ENCODE data around the gene GABARAP. TPM values are rescaled to one million over a fixed set of nuclear protein-coding genes. Genes with fewer than 3 reads are reported as not detected.

Gene GABARAP
- total RNA-seq, 1 experiment from 2014 or later, result 140 TPM

DNA sequence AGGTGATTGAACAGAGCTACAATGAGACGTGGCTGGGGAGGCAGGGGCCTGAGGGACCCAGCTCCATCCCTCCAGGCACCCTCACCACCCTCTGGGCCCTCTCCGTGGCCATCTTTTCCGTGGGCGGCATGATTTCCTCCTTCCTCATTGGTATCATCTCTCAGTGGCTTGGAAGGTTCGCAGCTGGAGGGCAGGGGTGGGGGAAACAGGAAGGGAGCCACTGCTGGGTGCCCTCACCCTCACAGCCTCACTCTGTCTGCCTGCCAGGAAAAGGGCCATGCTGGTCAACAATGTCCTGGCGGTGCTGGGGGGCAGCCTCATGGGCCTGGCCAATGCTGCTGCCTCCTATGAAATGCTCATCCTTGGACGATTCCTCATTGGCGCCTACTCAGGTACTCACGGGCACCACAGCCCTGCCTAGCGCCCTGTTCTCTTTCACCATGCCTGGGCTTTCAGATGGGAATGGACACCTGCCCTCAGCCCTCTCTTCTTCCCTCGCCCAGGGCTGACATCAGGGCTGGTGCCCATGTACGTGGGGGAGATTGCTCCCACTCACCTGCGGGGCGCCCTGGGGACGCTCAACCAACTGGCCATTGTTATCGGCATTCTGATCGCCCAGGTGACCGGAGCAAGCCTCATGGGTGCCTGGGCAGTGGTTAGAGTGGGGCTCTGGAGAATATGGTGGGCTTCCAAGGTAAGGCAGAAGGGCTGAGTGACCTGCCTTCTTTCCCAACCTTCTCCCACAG lies 41.4 kb upstream of the GABARAP start:
- Histone ChIP-seq H3K4me3 (ENCODE audit: low read depth, low read length) (no peak overlapping the region), H3K36me3 (ENCODE audit: control insufficient read depth, insufficient read depth, low read length) (no peaks in the 10 kb centered on the region), H3K9me3 (no peaks in the 10 kb centered on the region), H3K27me3 (replicated peaks; ENCODE audit: control insufficient read depth, insufficient read depth, low read length) (no peaks in the 10 kb centered on the region), H3K4me1 (peaks cover 3% of the 10 kb centered on the region; the same call in 1 of the 2 replicates)
- Mint-ChIP-seq H3K27ac (ENCODE audit: unreplicated experiment) (no peak overlapping the region), H3K27me3 (ENCODE audit: insufficient read depth, unreplicated experiment) (no peaks in the 10 kb centered on the region), H3K36me3 (ENCODE audit: insufficient read depth, unreplicated experiment) (peaks cover 5% of the 10 kb centered on the region), H3K4me3 (ENCODE audit: unreplicated experiment) (no peak overlapping the region), H3K4me1 (ENCODE audit: low read depth, unreplicated experiment) (peaks cover 8% of the 10 kb centered on the region), H3K9me3 (ENCODE audit: unreplicated experiment) (no peaks in the 10 kb centered on the region)
- ChIA-PET CTCF (interaction anchor here (1.1 kb wide), 1 partner anchor 13 kb away, joined by 3 read pairs; no protein-coding TSS in a partner anchor), POLR2A (interaction anchor here (0.6 kb wide), 1 partner anchor 30 kb away, joined by 3 read pairs; no protein-coding TSS in a partner anchor)
- DNase-seq, result no peak
- intact Hi-C loops (cut with micrococcal nuclease; ENCODE audit: unreplicated experiment), result no loop called here
- BruUV-seq (replicated peaks), result no TSS peak
- TF ChIP-seq, protein P1, sequence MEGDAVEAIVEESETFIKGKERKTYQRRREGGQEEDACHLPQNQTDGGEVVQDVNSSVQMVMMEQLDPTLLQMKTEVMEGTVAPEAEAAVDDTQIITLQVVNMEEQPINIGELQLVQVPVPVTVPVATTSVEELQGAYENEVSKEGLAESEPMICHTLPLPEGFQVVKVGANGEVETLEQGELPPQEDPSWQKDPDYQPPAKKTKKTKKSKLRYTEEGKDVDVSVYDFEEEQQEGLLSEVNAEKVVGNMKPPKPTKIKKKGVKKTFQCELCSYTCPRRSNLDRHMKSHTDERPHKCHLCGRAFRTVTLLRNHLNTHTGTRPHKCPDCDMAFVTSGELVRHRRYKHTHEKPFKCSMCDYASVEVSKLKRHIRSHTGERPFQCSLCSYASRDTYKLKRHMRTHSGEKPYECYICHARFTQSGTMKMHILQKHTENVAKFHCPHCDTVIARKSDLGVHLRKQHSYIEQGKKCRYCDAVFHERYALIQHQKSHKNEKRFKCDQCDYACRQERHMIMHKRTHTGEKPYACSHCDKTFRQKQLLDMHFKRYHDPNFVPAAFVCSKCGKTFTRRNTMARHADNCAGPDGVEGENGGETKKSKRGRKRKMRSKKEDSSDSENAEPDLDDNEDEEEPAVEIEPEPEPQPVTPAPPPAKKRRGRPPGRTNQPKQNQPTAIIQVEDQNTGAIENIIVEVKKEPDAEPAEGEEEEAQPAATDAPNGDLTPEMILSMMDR (IDR thresholded peaks at IDR 0.05; ENCODE audit: insufficient read depth in 1 of 2, low read depth in 1 of 2, low read length in 1 of 2, severe bottlenecking in 1 of 2, unreplicated experiment in 1 of 2), result no peak

DNA sequence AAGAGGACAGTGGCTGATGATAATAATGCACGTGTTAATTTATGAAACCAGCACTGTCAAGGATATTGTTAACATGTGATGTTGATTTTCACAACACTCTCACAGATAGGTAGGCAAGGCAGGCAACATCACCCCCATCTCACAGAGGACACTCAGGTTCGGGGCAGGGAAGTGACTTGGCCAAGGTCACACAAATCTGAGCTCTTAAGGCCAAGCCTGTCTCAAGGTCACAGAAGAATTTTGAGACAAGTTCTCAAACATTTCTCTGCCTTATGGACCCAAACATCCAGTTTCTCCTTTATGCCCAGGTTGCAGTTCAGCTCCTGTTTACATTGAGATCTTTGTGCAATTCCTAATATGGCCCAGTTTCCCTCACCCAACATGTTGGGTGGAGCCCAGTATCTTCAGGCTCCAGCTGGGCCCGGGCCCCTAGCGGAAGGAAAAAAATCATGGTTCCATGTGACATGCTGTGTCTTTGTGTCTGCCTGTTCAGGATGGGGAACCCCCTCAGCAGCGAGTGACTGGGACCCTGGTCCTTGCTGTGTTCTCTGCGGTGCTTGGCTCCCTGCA lies 40.6 kb upstream of the GABARAP start:
- ChIA-PET CTCF (interaction anchor here (1.1 kb wide), 1 partner anchor 14 kb away, joined by 3 read pairs; no protein-coding TSS in a partner anchor), POLR2A (interaction anchor here (0.6 kb wide), 1 partner anchor 31 kb away, joined by 3 read pairs; no protein-coding TSS in a partner anchor)
- no peaks in the 10 kb centered on the region for H3K9me3 ChIP-seq
- no peaks in the 10 kb centered on the region for H3K36me3 ChIP-seq (ENCODE audit: control insufficient read depth, insufficient read depth, low read length)
- Mint-ChIP-seq H3K27ac (ENCODE audit: unreplicated experiment) (no peak overlapping the region), H3K4me3 (ENCODE audit: unreplicated experiment) (no peak overlapping the region), H3K36me3 (ENCODE audit: insufficient read depth, unreplicated experiment) (peaks cover 5% of the 10 kb centered on the region), H3K9me3 (ENCODE audit: unreplicated experiment) (no peaks in the 10 kb centered on the region), H3K27me3 (ENCODE audit: insufficient read depth, unreplicated experiment) (no peaks in the 10 kb centered on the region), H3K4me1 (ENCODE audit: low read depth, unreplicated experiment) (peaks cover 8% of the 10 kb centered on the region)
- DNase-seq, result no peak
- intact Hi-C loops (cut with micrococcal nuclease; ENCODE audit: unreplicated experiment), result no loop called here
- peaks cover 3% of the 10 kb centered on the region; the same call in 1 of the 2 replicates for H3K4me1 ChIP-seq
- BruUV-seq (replicated peaks), result no TSS peak
- no peak overlapping the region for H3K4me3 ChIP-seq (ENCODE audit: low read depth, low read length)
- TF ChIP-seq, protein P1 (IDR thresholded peaks at IDR 0.05; ENCODE audit: insufficient read depth in 1 of 2, low read depth in 1 of 2, low read length in 1 of 2, severe bottlenecking in 1 of 2, unreplicated experiment in 1 of 2), result no peak
- no peaks in the 10 kb centered on the region for H3K27me3 ChIP-seq (replicated peaks; ENCODE audit: control insufficient read depth, insufficient read depth, low read length)

DNA sequence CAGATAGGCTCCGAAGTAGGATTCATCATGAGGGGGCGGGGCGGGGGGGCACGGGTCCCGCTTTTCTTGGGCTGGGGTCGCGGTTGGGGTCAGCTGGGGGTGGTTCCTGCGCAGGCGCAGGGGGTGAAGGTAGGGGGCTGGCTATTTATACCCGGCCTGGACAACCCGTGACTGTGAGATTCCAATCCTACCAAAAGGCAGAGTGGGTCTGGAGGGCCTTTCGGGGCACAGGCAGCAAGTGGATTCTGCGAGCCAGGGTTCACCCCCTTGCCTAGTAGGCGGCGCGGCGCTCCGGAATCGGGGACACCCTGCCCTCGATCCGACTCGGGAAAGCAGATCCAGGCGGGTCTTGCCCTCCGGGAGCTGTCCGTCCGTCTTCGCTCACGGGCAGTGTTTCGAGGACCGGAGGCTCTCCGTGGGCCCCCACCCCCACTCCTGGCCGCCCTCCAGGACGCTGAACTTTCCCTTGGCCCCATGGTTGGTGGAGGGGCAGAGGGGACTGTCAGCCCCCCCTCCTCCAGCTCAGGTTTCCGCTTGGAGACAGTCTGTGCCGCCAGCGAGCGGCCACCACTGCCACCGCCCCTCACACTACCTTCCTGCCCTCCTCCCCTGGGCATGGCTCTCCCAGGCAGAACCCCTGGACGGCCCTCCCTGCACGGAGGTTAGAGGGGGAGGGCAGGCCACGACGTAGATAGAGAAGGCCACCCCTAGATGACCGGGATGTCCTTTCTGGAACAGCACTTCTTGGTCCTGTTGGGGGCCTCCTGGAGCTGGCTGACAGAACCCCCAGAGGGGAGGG lies 39.9 kb upstream of the GABARAP start:
- DNase-seq, result no peak
- no peaks in the 10 kb centered on the region for H3K9me3 Mint-ChIP-seq (ENCODE audit: unreplicated experiment)
- TF ChIP-seq, protein P1 (IDR thresholded peaks at IDR 0.05; ENCODE audit: insufficient read depth in 1 of 2, low read depth in 1 of 2, low read length in 1 of 2, severe bottlenecking in 1 of 2, unreplicated experiment in 1 of 2), result no peak
- peaks cover 5% of the 10 kb centered on the region for H3K36me3 Mint-ChIP-seq (ENCODE audit: insufficient read depth, unreplicated experiment)
- TSS peak; percentile 35 for BruUV-seq (replicated peaks)
- peaks cover 8% of the 10 kb centered on the region for H3K4me1 Mint-ChIP-seq (ENCODE audit: low read depth, unreplicated experiment)
- Histone ChIP-seq H3K27me3 (replicated peaks; ENCODE audit: control insufficient read depth, insufficient read depth, low read length) (no peaks in the 10 kb centered on the region), H3K4me1 (peaks cover 3% of the 10 kb centered on the region; the same call in 1 of the 2 replicates), H3K4me3 (ENCODE audit: low read depth, low read length) (peak overlapping the region; percentile 54), H3K36me3 (ENCODE audit: control insufficient read depth, insufficient read depth, low read length) (no peaks in the 10 kb centered on the region), H3K9me3 (no peaks in the 10 kb centered on the region)
- H3K27me3 Mint-ChIP-seq (ENCODE audit: insufficient read depth, unreplicated experiment), result no peaks in the 10 kb centered on the region
- peak overlapping the region; percentile 85 for H3K27ac Mint-ChIP-seq (ENCODE audit: unreplicated experiment)
- POLR2A ChIA-PET, result interaction anchor here (1.5 kb wide), 1 partner anchor 122 kb away, joined by 3 read pairs; the partner anchor contains the start of gene TMEM256
- peak overlapping the region; percentile 85 for H3K4me3 Mint-ChIP-seq (ENCODE audit: unreplicated experiment)
- CTCF ChIA-PET, result interaction anchor here (0.8 to 1.4 kb wide), 2 partner anchors 12 to 21 kb away, joined by 4 to 6 read pairs; no protein-coding TSS in a partner anchor
- intact Hi-C loops (cut with micrococcal nuclease; ENCODE audit: unreplicated experiment), result loop anchor here (1.0 kb wide), 1 partner anchor 12 kb away; the partner anchor contains the start of gene YBX2

Data from Caco-2 (cell line).